Measurements from ENCODE around the gene GCNT2.
"Not testable (repeated sequence)": the region's sequence is repeated elsewhere in the genome, so short reads cannot be mapped to it uniquely, and the experiment has no call there.

The GCNT2 gene

GRCh38 chr6:10580570-10580969 lies 59.4 kb downstream of the GCNT2 start:
- no peak for TF ChIP-seq CTCF (IDR thresholded peaks at IDR 0.05; ENCODE audit: unreplicated experiment in 3 of 3)
- no peak overlapping the region for H3K4me3 Mint-ChIP-seq
- peak overlapping the region in 1 of 3 experiments; percentile 9 for H3K27ac Mint-ChIP-seq
- H3K27me3 Mint-ChIP-seq (ENCODE audit: low read depth) = peaks cover 14% of the 10 kb centered on the region
- peaks cover 17% of the 10 kb centered on the region for H3K4me1 Mint-ChIP-seq
- H3K36me3 Mint-ChIP-seq (ENCODE audit: low read depth) = peaks cover 4% of the 10 kb centered on the region
- H3K9me3 Mint-ChIP-seq = no peaks in the 10 kb centered on the region

GRCh38 chr6:10581402-10581801 lies 60.3 kb downstream of the GCNT2 start:
- not testable (repeated sequence) for H3K27ac Mint-ChIP-seq; H3K36me3 Mint-ChIP-seq (ENCODE audit: low read depth); H3K9me3 Mint-ChIP-seq; H3K4me3 Mint-ChIP-seq
- H3K4me1 Mint-ChIP-seq = peaks cover 20% of the 10 kb centered on the region
- H3K27me3 Mint-ChIP-seq (ENCODE audit: low read depth) = peaks cover 22% of the 10 kb centered on the region

GRCh38 chr6:10582774-10583508 lies 61.8 kb downstream of the GCNT2 start:
- Mint-ChIP-seq H3K27me3 (ENCODE audit: low read depth) (peaks cover 23% of the 10 kb centered on the region), H3K4me3 (no peak overlapping the region), H3K27ac (peak overlapping the region in 1 of 3 experiments; percentile 77), H3K4me1 (peaks cover 20% of the 10 kb centered on the region), H3K9me3 (no peaks in the 10 kb centered on the region), H3K36me3 (ENCODE audit: low read depth) (no peaks in the 10 kb centered on the region)
- TF ChIP-seq CTCF (IDR thresholded peaks at IDR 0.05; ENCODE audit: unreplicated experiment in 3 of 3) = no peak

- Mint-ChIP-seq H3K9me3 (no peaks in the 10 kb centered on the region), H3K27me3 (ENCODE audit: low read depth) (peaks cover 23% of the 10 kb centered on the region), H3K4me3 (no peak overlapping the region), H3K36me3 (ENCODE audit: low read depth) (no peaks in the 10 kb centered on the region), H3K27ac (peak overlapping the region in 1 of 3 experiments; percentile 77), H3K4me1 (peaks cover 20% of the 10 kb centered on the region)
- TF ChIP-seq CTCF (IDR thresholded peaks at IDR 0.05; ENCODE audit: unreplicated experiment in 3 of 3) = no peak
These were observed 62.4 kb downstream of the GCNT2 start for GRCh38 chr6:10583509-10583901.

GRCh38 chr6:10584607-10585006 lies 63.5 kb downstream of the GCNT2 start:
- H3K27me3 Mint-ChIP-seq (ENCODE audit: low read depth) = peaks cover 23% of the 10 kb centered on the region
- H3K4me3 Mint-ChIP-seq = no peak overlapping the region
- H3K27ac Mint-ChIP-seq = peak overlapping the region in 1 of 3 experiments; percentile 77
- no peak for TF ChIP-seq CTCF (IDR thresholded peaks at IDR 0.05; ENCODE audit: unreplicated experiment in 3 of 3)
- peaks cover 20% of the 10 kb centered on the region for H3K4me1 Mint-ChIP-seq
- no peaks in the 10 kb centered on the region for H3K36me3 Mint-ChIP-seq (ENCODE audit: low read depth)
- no peaks in the 10 kb centered on the region for H3K9me3 Mint-ChIP-seq

- Mint-ChIP-seq H3K4me1 (peaks cover 20% of the 10 kb centered on the region), H3K9me3 (no peaks in the 10 kb centered on the region), H3K4me3 (peak overlapping the region; percentile 52 to 59 (median 57)), H3K27me3 (ENCODE audit: low read depth) (peaks cover 20% of the 10 kb centered on the region), H3K36me3 (ENCODE audit: low read depth) (no peaks in the 10 kb centered on the region), H3K27ac (peak overlapping the region in 1 of 3 experiments; percentile 77)
- no peak for TF ChIP-seq CTCF (IDR thresholded peaks at IDR 0.05; ENCODE audit: unreplicated experiment in 3 of 3)
These were observed 64.2 kb downstream of the GCNT2 start for GRCh38 chr6:10585209-10585845.
